HG03095 (cell line): Measurements from ENCODE around the gene LRP5.
"Not testable (repeated sequence)": the region's sequence is repeated elsewhere in the genome, so short reads cannot be mapped to it uniquely, and the experiment has no call there.

ENCODE experiments used
- ATAC-seq: cut with Tn5 transposase; IDR thresholded peaks from one replicate; pipeline ENCODE4 v1.9.1; 2021; ENCODE audit warnings: moderate library complexity; ENCODE audit not compliant: unreplicated experiment

Gene LRP5

DNA sequence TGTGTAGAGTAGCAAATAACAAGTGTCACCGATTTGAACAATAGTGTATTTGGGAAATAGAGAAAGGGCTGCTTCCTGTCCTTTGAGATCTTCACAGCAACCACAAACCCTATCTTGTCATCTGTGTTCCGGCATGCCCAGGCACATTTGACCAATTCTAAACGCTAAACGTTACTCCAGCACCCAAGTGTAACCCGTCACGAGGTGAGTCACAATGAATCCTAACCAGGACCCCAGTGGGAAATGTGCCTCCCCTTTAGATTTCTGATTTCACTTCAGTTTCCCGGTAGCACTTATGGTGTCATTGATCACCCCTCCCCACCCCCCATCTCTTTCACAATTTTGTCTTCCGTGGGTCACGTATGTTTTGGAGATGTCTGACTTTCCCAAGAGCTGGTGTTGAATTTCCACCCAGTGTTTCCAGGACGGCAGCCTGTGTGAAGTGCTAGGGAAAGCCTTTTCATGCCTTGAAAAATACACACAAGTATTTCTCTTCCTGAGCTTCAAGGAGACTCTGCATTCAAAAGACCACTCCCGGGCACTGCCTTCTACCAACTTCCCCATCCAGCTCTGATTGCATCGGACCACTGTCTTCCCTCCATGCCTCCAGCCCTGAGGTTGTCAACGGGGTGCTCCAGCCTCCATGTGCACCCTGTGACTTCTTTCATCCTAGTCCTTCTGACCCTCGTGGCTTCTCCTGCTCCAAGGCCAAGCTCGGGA is 30.1 kb upstream of the LRP5 start:
- peak; percentile 81 for ATAC-seq

DNA sequence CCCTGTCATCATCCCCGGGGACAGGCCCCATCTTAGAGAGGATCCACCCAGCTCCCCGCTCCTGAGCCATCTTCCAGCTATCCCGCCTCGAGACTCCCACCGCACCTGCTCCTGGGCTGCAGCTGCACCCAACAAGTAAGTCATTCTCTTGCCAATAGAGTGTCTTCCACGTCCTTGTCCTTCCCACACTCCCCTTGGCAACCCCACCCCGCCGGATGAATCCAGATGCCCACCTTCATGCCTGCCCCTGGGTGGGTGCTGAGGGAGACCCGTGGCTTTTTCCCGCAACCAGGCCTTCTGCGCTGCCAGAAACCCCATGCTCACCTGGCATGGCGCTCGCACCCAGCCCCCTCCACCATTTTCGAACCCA is 29.5 kb upstream of the LRP5 start:
- no peak for ATAC-seq

GRCh38 chr11:68284588-68284987 is 27.8 kb upstream of the LRP5 start:
- ATAC-seq = not testable (repeated sequence)

- ATAC-seq = no peak
Measured at GRCh38 chr11:68287419-68287818, 25.0 kb upstream of the LRP5 start.

GRCh38 chr11:68289456-68289855 is 22.9 kb upstream of the LRP5 start:
- ATAC-seq = no peak

- ATAC-seq = no peak
Measured at GRCh38 chr11:68293708-68294107, 18.7 kb upstream of the LRP5 start.

DNA sequence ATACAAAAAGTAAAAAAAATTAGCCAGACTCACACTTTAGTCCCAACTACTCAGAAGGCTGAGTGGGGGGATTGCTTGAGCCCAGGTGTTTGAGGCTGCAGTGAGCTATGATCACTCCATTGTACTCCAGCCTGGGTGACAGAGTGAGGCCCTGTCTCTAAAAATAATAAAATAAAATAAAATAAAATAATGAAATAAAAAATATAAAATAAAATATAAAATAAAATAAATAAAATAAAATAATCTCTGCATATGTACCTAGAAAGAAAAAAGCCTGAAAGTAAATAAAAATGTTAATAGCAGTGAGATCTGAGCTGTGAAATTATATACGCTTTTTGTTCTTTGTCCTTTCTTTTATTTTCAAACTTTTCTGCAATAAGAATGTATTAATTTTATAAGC is 17.1 kb upstream of the LRP5 start:
- ATAC-seq = no peak

GRCh38 chr11:68295940-68296339 is 16.5 kb upstream of the LRP5 start:
- ATAC-seq = no peak

- ATAC-seq = no peak
Measured at GRCh38 chr11:68296344-68297051, 15.9 kb upstream of the LRP5 start.

GRCh38 chr11:68297052-68297378 is 15.4 kb upstream of the LRP5 start:
- ATAC-seq = no peak

DNA sequence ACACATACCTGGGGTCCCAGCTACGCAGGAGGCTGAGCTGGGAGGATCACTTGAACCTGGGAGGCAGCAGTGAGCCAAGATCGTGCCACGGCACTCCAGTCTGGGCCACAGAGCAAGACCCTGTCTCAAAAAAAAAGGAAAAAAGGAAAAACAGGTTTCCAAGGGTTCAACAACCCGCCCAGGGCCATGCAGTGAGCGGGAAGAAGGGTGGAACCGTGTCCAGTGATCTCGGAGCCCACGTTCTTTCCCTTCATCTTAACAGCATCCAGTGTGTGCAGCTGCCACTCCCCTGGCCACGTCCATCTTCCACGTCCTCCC is 14.9 kb upstream of the LRP5 start:
- ATAC-seq = no peak

DNA sequence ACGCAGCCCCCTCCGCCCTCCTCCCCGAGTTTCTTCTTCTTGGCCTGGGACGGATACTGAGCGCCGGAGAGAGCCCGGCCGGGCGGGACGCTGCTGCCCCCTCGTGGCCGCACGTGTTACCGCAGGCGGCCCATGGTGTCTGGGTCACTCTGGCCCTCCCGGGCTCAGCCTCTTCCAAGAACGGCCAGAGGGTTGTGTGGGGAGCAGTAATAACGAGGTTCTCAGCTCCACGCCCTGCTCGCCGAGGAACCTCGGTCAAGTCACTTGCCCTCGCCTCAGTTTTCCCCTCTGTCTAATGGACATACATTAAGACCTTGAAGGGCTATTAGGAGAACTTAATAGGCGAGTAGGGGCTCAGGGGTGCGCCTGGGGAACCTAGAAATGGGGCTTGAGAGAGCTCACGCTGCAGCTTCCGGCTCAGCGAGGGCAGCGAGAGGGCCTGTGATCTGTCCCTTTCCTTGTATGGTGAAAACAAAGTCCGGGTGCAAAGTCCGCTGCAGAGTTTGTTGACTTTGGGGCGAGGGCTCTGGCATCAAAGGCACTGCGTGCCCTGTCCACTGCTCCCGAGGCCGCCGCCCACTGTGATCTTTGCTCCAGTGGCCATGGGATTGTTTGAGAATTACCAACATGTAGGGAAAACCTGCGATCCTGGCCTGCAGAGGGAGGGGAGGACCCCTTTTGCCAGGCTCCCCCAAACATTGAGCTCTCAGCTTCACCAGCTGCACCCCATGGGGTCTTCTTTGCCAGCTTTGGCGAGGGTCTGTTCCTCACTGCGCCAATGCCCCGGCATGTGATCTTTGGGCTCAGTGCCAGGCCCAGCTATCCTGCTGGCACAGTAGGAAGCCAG is 14.4 kb upstream of the LRP5 start:
- ATAC-seq = no peak

DNA sequence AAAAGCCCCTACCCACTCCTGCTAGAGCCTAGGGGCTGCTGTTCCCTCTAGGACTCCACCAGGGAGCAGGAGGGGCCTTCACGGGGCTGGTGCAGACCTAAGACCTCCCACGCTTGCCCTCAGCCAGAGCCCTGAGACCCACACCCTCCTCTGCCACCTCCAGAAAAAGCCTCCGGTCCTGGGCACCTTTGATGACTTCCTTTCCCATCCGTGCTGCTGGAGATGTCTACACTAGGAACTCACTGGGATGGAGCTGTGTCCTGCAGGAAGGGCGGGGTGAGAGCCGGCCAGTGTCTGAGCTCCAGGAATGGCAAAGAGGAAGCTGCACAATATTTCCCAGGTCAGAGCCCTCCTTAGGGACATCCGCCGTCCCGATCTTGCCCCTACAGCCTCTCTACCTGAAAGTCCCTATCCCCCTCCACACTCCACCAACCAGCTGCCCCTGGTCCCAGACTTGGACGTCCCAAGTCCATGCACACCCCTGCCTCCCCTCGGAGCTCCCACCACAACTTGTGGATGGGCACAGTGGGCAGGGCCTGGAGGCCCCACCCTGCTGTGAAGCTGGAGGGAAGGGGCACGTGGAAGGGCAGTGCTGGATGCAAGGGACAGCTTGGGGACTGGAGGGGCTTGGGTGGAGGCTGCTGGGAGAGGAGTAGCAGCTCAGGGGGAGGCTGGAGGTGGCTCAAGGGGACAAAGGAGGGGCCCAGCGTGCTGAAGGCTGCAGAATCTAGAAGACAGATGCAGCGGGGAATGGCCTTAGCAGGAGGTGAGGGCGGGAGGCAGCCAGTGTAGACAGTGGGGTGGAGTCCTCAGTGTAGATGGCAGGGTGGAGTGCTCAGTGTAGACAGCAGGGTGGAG is 13.5 kb upstream of the LRP5 start:
- no peak for ATAC-seq

- not testable (repeated sequence) for ATAC-seq
Measured at GRCh38 chr11:68299517-68299879, 12.9 kb upstream of the LRP5 start.

DNA sequence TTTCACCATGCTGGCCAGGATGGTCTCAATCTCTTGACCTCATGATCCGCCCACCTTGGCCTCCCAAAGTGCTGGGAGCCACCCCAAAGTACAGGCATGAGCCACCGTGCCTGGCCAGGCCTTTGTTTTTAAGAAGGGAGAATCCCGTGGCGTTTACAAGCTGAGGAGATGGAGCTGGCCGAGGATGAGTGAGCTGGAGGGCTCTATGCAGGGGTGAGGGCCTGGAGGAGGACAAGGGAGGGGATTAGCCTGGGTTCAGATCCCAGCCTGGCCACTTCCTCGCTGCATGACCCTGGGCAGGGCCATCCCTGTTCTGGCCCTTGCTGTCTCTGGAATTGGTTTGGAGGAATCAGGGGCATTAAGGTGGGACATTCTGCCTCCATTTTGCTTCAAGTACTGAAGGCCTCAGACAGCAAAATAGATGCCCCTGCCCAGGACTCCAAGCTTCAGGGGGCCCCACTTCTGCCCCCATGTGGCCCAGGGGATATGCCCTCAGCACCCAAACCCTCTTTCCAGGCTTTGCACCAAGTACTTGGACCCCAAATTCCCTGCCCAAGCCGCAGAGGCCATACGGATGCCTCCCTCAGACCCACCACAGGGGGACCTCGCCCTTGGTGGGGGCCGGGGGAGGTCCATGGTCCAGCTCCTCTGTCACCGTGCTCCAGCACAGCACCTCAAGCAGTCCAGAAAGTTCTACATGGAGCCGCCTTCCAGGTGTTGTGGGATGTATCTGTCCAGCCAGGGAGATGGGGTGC is 12.1 kb upstream of the LRP5 start:
- no peak for ATAC-seq

- ATAC-seq = no peak
Measured at GRCh38 chr11:68302256-68302655, 10.1 kb upstream of the LRP5 start.

DNA sequence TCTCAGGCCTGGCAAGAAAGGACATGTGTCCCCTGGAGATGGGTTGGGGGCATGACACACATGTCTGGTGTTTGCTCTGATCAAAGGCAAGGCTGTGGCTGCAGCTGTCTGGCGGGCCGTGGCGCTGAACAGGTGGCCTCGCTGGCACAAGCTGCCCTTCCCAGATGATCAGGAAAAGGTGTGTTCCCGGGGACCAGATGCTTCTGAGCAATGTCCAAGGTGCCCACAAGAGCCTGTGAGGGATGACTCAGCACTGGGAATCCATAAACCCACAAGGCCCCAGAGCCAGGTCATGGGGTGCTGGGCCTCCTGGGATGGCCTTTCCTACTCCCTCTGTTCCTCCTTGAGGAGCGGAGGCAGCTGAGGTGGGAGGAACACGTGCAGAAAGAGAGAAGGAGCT is 9.7 kb upstream of the LRP5 start:
- no peak for ATAC-seq

- ATAC-seq = no peak
Measured at GRCh38 chr11:68303083-68303482, 9.3 kb upstream of the LRP5 start.

GRCh38 chr11:68303982-68304780 is 8.2 kb upstream of the LRP5 start:
- no peak for ATAC-seq

DNA sequence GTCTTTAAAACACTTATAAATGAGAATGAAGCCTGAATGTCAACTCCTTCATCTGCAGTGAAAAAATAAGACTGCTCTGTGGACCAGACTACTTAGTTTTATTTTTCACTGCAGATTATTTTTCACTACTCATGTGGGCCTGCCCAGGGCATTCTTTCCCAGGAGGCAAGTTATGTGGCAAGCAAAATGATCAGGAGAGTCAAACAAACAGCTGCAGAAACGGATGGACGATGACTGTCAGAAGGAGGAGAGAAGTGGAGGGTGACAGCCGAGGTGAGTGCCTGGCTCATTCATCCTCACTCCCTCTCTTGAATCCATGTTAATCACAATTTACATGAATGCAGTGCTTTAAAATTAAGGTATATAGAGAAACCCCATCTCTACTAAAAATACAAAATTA is 5.8 kb upstream of the LRP5 start:
- no peak for ATAC-seq
